Epithelial cell of prostate (primary cell): ENCODE results near the gene ERMP1.
"Not testable (repeated sequence)": the region's sequence is repeated elsewhere in the genome, so short reads cannot be mapped to it uniquely, and the experiment has no call there.

ENCODE experiments used
- DNase-seq: peaks from one replicate; pipeline ENCODE4 v3.0.0-alpha.2; 2011; ENCODE audit warnings: low read depth, low spot score
- H3K27ac ChIP-seq: fragments of 450-650 bp; 2 replicates; pipeline ENCODE4 v1.5.1; 2017; ENCODE audit warnings: mild to moderate bottlenecking

ERMP1 gene

DNA sequence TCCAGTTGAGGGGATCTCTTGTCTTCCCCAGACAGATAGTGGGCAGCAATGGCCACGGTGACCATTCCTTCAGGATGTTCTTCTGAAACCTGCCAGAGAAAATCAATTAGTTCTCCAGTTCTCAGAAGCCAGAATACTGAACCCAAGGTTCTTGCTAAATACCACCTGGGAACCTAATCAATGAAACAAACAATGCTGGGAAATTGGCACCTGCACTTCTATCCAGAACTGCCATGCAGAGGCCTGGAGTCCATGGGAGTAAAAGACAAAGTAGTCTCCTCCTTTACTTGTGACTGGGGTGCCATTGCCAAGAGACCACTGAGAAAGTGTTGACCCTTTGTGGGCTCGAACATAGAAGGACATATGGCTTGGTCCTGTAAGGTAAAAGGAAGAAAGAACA lies 45.7 kb downstream of the ERMP1 start:
- no peak for DNase-seq
- no peak overlapping the region for H3K27ac ChIP-seq

DNA sequence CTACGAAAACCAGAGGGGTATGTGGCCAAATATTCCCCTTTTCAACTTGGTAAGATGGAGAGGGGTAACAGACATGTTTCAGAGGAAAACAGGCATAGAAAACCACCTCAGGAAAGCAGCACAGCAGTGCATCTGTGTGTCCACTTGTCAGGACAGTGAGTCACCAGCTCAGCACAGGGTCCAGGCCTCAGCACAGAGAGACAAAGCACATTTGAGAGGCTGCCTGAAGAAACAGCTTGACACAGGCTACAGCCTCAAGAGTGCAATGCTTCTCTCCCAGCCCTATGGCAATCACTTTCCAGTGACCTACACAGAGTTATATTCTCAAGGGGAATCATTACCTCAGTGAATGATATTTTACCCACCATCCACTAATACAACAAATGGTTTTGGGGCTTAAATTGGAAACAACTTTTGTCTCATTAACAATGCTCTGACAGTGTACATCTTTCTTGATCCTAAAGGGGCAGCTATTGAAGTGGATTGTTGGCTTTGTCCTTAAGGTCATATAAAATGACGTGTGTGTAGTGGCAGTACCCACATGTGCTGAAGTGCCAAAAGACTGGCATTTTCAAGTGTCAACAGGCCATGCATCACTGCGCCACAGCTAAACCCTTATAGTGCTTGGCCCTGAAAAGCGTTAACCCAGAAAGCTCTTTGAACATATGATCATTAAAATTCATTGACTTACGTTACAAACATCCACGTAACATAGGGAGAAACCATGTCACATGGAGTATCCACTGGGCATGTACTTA lies 46.4 kb downstream of the ERMP1 start:
- no peak for DNase-seq
- H3K27ac ChIP-seq, result no peak overlapping the region

DNA sequence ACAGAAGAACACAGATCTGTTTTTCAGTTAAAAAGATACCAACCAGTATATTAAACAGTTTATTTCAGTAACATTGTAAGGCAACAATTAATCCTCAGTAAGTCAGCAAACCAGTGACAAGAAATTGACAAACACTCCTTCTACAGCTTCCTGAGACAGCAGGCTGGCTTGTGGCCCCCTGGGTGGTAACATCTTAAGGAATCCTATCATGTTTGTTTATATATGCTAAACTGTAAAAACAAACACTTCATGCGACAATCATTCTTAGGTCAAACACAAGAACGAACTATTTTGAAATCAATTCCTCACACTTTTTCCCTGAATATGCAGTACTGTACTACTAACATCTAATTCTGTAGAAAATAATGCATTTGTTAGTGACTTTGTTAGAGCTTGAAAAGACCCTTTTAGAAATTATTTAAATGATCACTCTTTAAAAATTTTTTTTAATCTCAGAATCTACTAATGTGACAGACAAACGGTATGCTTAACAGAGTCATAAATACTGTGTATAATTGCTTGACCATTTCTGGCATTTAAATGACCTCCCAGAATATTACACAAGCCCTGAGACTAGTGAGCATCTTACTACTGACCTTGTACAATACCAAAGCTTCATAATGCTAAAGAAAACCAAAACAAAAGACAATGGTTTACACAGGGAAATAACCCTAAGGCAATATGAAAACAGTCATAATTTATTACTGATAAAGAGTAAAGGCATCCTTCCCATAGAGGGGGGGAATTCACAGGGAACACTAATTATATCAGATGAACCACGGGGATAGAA lies 48.2 kb downstream of the ERMP1 start:
- no peak for DNase-seq
- H3K27ac ChIP-seq, result no peak overlapping the region

DNA sequence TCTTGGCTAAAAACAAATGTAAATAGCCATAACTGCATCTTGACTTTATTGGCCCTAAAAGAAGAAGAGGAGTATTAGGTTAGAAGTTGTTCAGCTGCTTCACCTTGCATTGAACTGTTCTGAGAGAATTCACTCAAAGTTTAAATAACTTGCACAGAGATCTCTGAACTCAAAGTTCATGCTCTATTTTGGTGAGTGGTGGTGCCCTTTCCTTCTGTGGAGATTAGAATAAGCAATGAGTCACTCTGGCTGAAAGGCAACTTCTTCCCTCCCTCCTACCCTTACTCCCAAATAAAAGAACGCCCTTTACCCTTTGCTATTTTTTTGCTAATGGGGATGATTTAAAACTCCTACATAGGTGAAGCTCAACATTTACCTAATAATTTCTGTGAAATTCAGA lies 48.9 kb downstream of the ERMP1 start:
- DNase-seq, result no peak

GRCh38 chr9:5783420-5783819 lies 49.5 kb downstream of the ERMP1 start:
- not testable (repeated sequence) for DNase-seq, H3K27ac ChIP-seq

More for the DNA sequence above, 48.9 kb downstream of the ERMP1 start:
- H3K27ac ChIP-seq, result no peak overlapping the region

GRCh38 chr9:5779705-5780218 lies 53.2 kb downstream of the ERMP1 start:
- not testable (repeated sequence) for DNase-seq, H3K27ac ChIP-seq

- no peak for DNase-seq
- no peak overlapping the region for H3K27ac ChIP-seq
Observed at GRCh38 chr9:5778805-5779204, 54.1 kb downstream of the ERMP1 start.

- H3K27ac ChIP-seq, result no peak overlapping the region
Observed at GRCh38 chr9:5773324-5773999, 59.5 kb downstream of the ERMP1 start.

DNA sequence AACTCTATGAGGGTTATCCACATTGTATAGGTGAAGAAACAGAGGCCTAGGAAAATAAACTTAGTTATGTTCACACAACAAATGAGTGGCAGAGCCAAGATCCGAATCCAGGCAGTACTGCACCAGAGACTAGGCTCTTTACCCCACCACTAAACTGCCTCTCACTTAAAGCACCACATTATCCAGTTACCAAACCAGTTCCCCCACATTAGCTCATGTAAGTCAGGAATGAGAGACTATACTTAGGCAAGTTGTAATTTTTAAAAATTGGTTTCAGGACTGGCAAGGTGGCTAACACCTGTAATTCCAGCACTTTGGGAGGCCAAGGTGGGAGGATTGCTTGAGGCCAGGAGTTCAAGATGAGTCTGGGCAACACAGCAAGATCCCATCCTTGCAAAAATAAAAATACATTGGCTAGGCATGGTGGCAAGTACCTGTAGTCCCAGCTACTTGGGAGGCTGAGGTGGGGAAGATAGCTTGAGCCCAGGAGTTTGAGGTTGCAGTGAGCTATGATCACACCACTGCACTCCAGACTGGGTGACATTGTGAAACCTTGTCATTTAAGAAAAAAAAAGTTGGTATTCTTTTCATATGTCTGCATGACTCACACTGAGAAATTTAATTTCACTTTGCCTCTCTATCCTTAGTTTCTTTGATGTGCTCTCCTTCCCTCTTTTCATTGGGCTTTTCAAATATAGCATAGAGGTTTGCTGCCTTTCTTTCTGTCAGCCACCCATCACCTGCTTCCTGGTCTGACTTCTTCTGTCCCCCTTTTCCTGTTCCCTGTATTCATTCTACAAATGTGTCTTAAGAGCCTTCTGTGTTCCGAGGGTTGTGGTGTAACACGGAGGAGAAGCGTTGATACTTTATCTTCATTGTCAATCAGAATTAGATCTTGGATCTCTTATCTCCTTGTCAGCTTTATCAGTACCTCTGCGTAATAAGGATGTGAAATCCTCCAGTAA lies 64.7 kb downstream of the ERMP1 start:
- no peak overlapping the region for H3K27ac ChIP-seq
- DNase-seq, result no peak

More at GRCh38 chr9:5773324-5773999, 59.5 kb downstream of the ERMP1 start:
- DNase-seq, result no peak

DNA sequence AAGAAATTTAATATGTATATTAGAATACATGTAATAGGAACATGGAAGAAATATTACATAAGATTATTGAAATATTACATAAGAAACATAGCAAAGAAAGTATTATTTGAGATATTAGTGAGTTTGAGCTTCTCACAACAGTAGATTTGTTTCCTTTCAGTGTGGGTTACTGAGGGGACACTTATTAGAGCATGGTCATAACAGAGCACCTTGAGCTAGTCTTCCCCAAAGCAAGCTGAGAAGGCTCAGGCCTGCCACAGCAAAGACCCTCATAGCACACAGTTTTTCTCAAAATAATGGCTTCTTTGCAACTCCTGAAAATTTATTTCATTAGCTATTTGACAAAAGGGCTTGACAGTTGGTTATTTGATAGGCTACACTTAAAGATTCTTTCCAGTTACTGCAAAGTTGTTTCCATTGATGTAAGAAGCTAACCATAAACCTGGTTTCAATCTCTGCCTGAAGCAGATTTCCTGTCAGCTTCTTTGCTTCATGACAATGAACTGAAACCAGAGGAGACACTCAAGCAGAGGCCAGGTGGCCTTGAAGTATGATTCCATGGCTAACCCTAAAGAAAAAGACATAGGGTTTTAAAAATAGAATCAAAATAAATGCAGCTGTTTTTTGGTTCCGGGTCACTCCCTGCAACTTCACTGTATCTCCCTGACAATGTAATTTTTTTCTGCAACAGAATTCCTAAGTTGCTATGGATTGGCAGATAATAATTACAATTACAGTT lies 68.6 kb downstream of the ERMP1 start:
- DNase-seq, result no peak
- no peak overlapping the region for H3K27ac ChIP-seq

GRCh38 chr9:5762421-5762820 lies 70.5 kb downstream of the ERMP1 start:
- no peak for DNase-seq
- peak overlapping the region; percentile 11 for H3K27ac ChIP-seq

DNA sequence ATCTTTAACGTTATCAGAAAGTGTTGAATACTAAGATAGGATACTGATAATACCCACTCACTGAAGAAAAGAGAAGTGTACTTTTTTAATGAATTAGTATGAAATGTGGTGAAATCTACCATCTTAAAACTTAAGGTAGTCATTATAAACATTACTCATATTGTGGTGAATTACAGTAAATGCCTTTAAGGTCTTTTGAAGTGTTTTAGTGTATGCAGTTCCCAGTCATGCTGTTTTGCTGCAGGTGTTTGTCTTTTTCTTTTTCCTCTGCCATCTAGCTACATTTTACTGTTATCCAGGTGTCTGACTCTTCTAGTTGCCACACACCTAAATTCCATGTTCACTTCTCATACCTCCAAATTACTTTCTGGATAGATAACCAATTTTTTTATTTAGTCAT lies 72.6 kb downstream of the ERMP1 start:
- H3K27ac ChIP-seq, result no peak overlapping the region
- DNase-seq, result no peak

DNA sequence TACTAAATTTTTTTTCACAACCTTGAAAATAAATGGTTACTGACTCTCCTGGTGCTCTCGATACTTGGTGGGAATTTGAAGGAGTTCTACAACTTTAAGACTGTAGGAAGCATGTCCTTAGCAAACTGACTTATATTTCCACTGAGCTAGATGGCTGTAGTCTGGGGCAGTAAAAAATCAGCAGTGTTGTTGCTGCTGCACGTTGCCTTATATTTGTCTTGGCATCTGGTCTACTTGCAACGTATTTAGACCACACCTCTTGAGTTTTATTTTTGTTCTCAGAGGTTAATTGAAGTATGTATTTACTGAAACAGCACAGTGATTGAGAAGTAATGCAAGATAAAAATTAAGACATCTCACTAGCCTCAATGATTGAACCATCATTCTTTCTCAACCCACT lies 76.3 kb downstream of the ERMP1 start:
- no peak for DNase-seq
- H3K27ac ChIP-seq, result no peak overlapping the region

GRCh38 chr9:5750569-5750968 lies 82.3 kb downstream of the ERMP1 start:
- H3K27ac ChIP-seq, result no peak overlapping the region
- DNase-seq, result no peak

DNA sequence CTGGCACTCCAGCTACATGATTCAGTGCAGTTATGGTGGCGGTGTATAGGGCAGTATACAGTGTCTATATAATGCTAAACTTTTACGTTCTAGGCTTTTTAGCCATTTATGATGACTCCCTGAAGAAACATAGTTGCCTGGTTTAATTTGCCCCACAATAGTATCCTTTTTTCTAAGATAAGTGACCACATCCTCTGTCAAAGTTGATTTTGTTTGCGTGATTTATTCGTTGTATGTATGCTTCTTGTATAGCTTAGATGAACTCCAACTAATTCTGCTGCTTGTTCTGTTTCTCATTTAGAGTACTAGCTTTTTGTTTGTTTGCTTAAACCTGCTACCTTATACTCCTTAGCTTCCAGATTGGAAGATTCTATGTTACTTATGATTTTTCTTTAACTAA lies 83.6 kb downstream of the ERMP1 start:
- no peak overlapping the region for H3K27ac ChIP-seq
- no peak for DNase-seq

DNA sequence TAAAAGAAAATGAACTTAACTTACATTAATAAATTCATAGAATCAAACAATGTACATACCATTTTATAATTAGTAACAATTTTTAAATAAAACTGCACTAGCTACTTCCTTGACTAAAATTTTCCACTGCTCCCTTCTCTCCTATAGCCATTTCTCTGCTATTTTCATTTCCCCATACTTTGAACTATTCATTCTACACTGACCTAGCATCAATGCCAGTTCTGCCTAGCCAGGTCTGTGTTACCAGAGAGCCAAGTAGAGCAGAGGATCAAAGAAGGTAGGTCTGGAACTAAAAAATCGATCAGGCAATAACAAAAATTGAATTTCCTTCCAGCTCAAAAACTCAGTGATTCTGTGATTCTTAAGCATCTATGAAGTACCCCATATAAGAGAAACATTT lies 84.5 kb downstream of the ERMP1 start:
- no peak for DNase-seq
- no peak overlapping the region for H3K27ac ChIP-seq

DNA sequence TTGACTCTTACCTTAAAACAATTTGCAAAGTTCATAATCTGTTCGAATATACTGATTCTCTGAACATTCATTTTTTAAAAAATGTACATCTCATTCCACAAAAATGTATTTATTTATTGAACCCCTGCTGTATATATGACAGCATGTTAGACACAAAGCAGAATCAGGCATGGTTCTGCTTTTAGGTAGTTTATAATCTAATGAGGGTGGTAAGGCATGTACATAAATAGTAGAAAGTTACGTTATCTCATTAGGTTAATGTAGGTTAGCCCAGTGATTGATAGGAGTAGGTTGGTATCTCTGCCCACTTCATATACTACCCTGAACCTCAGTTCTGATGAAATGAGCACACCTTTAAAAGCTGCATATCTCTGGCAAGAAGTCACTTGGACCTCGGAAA lies 89.8 kb downstream of the ERMP1 start:
- no peak for DNase-seq
- no peak overlapping the region for H3K27ac ChIP-seq

GRCh38 chr9:5736563-5737346 lies 96.2 kb downstream of the ERMP1 start:
- no peak for DNase-seq

More at GRCh38 chr9:5736563-5737346, 96.2 kb downstream of the ERMP1 start:
- H3K27ac ChIP-seq, result no peak overlapping the region
